Activated CD8-positive, alpha-beta memory T cell treated with anti-CD3 and anti-CD28 coated beads, Interleukin-2, amount 10 ng/mL, durations not matched to agents 7 days and 5 days (primary cell): ENCODE data around the gene ADAMTS16. TPM values are rescaled to one million over a fixed set of nuclear protein-coding genes. Genes with fewer than 3 reads are reported as not detected.

Experiments used
- ATAC-seq: fragments of 150-1000 bp; cut with Tn5 transposase; one replicate; pipeline ENCODE4 v1.10.0; 2021; ENCODE audit warnings: moderate library complexity
- CTCF ChIA-PET: fragments of 350-600 bp; sonication (Branson Sonifier 250); formaldehyde crosslinking; loops from one replicate; lab custom pipeline; 2021; ENCODE audit warnings: antibody characterized with exemption; lab: Charles Lee
- DNase-seq: peaks from one replicate; pipeline ENCODE4 v3.0.0-alpha.2; 2020
- H3K27ac Mint-ChIP-seq: one replicate; pipeline ENCODE4 v1.8.0; 2021; ENCODE audit warnings: mild to moderate bottlenecking, mixed read lengths
- H3K27me3 Mint-ChIP-seq: one replicate; pipeline ENCODE4 v1.8.0; 2021; ENCODE audit warnings: mixed read lengths
- H3K36me3 Mint-ChIP-seq: one replicate; pipeline ENCODE4 v1.8.0; 2021; ENCODE audit warnings: mild to moderate bottlenecking, mixed read lengths
- H3K4me1 Mint-ChIP-seq: one replicate; pipeline ENCODE4 v1.8.0; 2021; ENCODE audit warnings: mixed read lengths
- H3K4me3 Mint-ChIP-seq: one replicate; pipeline ENCODE4 v1.8.0; 2021; ENCODE audit warnings: mild to moderate bottlenecking, moderate library complexity, mixed read lengths
- H3K9me3 Mint-ChIP-seq: one replicate; pipeline ENCODE4 v1.8.0; 2022; ENCODE audit warnings: low read depth, mixed read lengths
- total RNA-seq, 2 experiments: library from RNA; stranded (reverse); gene quantifications; one replicate each; pipeline ENCODE4 v1.2.3, GENCODE V29; 2021

The ADAMTS16 gene
- total RNA-seq, 2 experiments from 2014 or later, result not detected

DNA sequence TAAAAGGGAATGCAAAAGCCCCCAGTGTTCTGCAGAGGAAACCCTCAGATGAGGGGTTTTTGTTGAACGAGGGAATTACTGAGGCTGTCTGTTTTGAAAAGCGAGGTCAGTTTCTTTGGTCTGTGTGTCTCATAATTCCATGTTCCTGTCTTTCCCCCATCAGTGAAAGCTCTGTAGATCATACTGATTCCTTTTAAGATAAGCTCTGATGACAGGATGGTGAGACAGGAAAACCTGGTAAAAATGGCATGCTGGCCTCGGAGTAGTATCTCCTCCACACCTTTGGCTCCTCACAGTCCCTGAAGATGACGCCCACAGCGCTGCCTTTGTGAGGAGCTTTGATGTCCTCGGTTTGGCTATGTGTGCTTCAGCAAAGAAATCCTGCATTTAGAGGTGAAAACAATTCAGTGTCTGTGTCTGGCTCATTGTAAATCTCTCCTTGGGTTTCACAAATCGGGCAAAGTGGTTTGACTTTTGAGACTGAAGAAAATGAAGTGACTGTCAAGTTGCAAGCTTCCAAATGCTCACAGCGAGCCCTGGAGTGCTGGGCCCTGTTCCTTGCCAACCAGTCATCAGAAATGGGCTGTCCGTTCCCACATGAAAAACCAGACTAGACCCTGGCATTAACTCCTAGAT is 157.4 kb downstream of the ADAMTS16 start:
- H3K4me3 Mint-ChIP-seq, result no peak overlapping the region
- ATAC-seq (no peak), DNase-seq (no peak)
- CTCF ChIA-PET, result no interaction called here
- peaks cover 9% of the 10 kb centered on the region for H3K9me3 Mint-ChIP-seq
- no peak overlapping the region for H3K27ac Mint-ChIP-seq
- no peaks in the 10 kb centered on the region for H3K36me3 Mint-ChIP-seq
- H3K4me1 Mint-ChIP-seq, result no peaks in the 10 kb centered on the region
- no peaks in the 10 kb centered on the region for H3K27me3 Mint-ChIP-seq

DNA sequence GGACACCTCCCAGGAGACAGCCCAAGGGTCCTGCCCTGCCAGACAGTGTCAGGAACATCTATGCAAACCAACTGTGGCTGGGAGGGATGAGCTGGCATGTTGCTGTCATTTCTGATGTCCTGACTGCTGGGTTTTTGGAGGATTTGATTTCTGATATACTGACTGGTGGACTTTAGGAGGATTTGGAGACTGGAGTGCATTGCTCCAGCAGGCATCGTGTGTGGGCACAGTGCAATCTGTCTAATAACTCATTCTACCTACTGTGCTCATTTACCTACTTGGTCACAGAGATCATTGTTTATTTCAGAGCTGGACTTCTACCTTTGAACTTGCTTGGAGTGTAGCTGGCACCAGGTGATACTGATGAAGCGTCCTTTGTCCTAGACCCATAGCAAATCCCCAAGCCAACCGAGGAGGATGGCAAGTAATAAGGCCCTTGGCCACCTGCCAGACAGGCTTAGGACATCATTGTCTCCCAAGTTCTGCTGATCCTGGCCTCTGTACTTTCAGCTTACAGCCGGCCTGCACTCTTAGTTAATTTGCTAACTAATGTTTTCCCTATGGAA is 158.0 kb downstream of the ADAMTS16 start:
- Mint-ChIP-seq H3K27me3 (no peaks in the 10 kb centered on the region), H3K27ac (no peak overlapping the region), H3K36me3 (no peaks in the 10 kb centered on the region), H3K4me3 (no peak overlapping the region), H3K9me3 (peaks cover 9% of the 10 kb centered on the region), H3K4me1 (no peaks in the 10 kb centered on the region)
- CTCF ChIA-PET, result interaction anchor here (0.5 kb wide), 1 partner anchor 137 kb away, joined by 3 read pairs; no protein-coding TSS in a partner anchor
- no peak for DNase-seq
- ATAC-seq, result no peak

DNA sequence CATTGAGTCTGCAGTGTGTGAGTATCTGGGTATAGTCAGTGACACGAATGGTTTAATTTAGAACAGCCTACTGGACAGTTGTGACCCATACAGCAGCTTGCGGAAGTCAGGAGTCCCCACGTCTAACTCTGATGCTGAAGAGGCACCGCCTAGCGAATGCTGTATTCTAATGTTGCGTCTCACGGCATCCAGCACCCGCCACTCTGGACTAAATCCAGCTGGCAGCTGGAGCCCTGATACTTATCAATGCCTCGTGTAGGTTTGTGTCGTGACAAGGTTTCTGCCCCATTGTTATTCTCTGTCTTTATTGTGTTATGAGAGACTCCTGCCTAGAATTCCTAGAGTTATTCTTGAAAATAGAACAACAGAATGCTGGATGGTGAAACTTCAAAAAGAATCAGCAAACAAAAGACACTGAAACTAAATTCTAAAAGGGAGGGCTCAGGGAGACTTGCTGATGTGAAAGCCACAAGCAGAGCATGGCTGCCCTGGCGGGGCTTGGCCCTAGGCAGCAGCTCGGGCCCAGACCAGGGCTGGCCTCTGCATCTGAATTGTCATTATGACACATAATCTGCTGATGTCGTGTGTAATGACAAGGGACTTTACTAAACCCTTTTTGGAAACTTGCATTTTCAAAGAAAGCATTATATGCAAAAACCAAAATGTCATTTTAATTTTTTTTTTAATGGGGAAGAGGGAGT is 158.9 kb downstream of the ADAMTS16 start:
- ATAC-seq (no peak), DNase-seq (no peak)
- CTCF ChIA-PET, result no interaction called here
- H3K27ac Mint-ChIP-seq, result no peak overlapping the region
- peaks cover 9% of the 10 kb centered on the region for H3K9me3 Mint-ChIP-seq
- no peaks in the 10 kb centered on the region for H3K27me3 Mint-ChIP-seq
- no peaks in the 10 kb centered on the region for H3K4me1 Mint-ChIP-seq
- H3K36me3 Mint-ChIP-seq, result no peaks in the 10 kb centered on the region
- no peak overlapping the region for H3K4me3 Mint-ChIP-seq

DNA sequence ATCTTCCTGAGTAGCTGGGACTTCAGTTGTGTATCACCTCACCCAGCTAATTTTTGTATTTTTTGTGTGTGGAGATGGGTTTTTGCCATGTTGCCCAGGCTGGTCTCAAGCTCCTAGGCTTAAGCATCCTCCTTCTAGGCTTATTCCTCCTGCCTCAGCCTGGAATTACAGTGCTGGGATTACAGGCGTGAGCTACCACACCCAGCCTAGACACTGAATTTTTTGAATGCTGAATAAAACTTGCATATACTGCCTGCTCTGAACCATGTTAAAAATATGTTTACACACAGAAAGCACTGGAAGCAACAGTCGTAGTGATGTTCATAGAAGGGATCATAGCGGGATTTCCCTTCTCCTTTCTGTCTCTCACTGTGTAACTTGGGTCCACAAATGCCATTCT is 161.0 kb downstream of the ADAMTS16 start:
- no peaks in the 10 kb centered on the region for H3K36me3 Mint-ChIP-seq

DNA sequence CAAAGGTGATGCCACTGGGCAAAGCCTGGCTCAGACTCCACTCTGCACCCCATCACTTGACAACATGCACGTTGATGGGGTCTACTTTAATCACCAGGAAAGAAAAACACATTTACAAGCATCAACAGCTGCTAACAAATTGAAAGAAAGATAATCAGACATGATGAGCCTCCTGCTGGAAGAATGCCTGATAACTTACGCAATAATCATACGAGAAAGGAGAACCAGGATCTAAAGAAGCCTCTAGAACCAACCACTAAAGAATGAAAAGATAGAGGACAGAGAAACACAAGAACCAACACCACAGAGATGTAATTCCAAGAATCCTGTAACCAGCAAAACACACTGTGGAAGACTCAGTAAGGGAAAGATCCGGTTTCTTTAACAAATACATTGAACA is 162.1 kb downstream of the ADAMTS16 start:
- Mint-ChIP-seq H3K27ac (no peak overlapping the region), H3K4me1 (no peaks in the 10 kb centered on the region), H3K9me3 (peaks cover 11% of the 10 kb centered on the region), H3K36me3 (no peaks in the 10 kb centered on the region), H3K4me3 (no peak overlapping the region), H3K27me3 (no peaks in the 10 kb centered on the region)
- no peak for DNase-seq
- CTCF ChIA-PET, result no interaction called here
- no peak for ATAC-seq

More for the DNA sequence above, 161.0 kb downstream of the ADAMTS16 start:
- DNase-seq (no peak), ATAC-seq (no peak)
- Mint-ChIP-seq H3K27me3 (no peaks in the 10 kb centered on the region), H3K4me3 (no peak overlapping the region), H3K9me3 (peaks cover 11% of the 10 kb centered on the region), H3K4me1 (no peaks in the 10 kb centered on the region), H3K27ac (no peak overlapping the region)
- CTCF ChIA-PET, result no interaction called here

DNA sequence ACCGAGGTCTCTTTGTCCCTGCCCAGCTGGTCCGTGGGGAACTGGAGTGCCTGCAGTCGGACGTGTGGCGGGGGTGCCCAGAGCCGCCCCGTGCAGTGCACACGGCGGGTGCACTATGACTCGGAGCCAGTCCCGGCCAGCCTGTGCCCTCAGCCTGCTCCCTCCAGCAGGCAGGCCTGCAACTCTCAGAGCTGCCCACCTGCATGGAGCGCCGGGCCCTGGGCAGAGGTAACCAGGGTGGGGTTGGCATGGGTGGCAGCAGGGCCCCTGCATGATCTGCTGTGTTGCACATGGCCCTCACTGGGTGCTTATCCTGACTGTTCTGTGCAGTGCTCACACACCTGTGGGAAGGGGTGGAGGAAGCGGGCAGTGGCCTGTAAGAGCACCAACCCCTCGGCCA is 163.1 kb downstream of the ADAMTS16 start:
- Mint-ChIP-seq H3K36me3 (no peaks in the 10 kb centered on the region), H3K27me3 (no peaks in the 10 kb centered on the region), H3K4me1 (no peaks in the 10 kb centered on the region), H3K4me3 (no peak overlapping the region), H3K9me3 (peaks cover 11% of the 10 kb centered on the region), H3K27ac (no peak overlapping the region)
- CTCF ChIA-PET, result no interaction called here
- no peak for DNase-seq
- no peak for ATAC-seq

DNA sequence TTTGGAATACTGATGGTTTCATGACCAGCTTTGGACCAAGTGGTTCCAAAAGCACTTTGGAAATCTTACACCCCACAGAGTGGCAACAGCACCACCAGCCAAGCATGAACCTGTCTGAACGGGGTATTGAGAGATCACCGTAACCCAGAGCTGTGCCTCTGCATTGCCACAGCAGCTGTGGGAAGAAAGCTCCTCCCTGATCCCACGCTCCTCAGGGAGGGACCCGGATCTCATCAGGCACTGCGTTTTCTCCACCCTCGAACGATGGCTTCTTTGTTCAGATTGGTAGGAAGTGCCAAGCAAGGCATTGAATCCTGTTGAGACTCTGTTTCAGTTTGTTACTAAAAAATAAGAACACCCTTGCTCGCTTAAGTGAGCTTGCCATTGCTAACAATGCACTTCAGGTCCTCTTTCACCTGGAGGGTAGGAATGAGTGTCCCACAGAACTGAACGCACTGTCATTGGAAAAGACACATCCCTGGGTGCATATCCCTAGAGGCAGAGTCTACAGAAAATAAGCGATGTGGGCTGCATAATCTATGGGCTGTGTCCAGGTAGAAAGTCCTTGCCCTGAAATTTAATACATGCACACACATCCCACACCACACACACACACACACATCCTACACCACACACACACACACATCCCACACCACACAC is 164.4 kb downstream of the ADAMTS16 start:
- Mint-ChIP-seq H3K27ac (no peak overlapping the region), H3K4me1 (no peaks in the 10 kb centered on the region), H3K27me3 (no peaks in the 10 kb centered on the region), H3K4me3 (no peak overlapping the region), H3K9me3 (peaks cover 11% of the 10 kb centered on the region), H3K36me3 (no peaks in the 10 kb centered on the region)
- no peak for ATAC-seq
- CTCF ChIA-PET, result no interaction called here
- no peak for DNase-seq

DNA sequence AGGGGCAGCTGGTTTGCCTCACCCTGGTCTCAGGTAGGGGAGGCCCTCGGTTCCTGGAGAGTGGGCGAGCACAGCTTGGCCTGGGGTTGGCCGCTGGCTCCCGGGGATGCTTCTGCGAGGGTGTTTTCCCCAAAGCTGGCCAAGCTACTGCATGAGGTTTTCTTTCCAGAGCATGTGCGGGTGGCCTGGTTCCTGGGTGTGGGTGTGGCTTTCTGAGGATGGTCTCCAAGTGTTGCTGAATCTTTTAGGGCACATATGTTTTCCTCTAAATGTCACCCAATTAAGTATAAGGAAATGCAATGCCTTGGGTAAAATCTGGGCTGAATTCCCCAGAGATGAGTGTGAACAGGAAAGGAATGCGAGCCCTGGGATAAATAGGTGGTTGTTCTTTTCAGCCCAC is 166.6 kb downstream of the ADAMTS16 start:
- DNase-seq (no peak), ATAC-seq (no peak)
- no peaks in the 10 kb centered on the region for H3K4me1 Mint-ChIP-seq
- CTCF ChIA-PET, result no interaction called here
- H3K27ac Mint-ChIP-seq, result no peak overlapping the region
- H3K36me3 Mint-ChIP-seq, result no peaks in the 10 kb centered on the region
- no peaks in the 10 kb centered on the region for H3K27me3 Mint-ChIP-seq
- peaks cover 8% of the 10 kb centered on the region for H3K9me3 Mint-ChIP-seq
- H3K4me3 Mint-ChIP-seq, result no peak overlapping the region

DNA sequence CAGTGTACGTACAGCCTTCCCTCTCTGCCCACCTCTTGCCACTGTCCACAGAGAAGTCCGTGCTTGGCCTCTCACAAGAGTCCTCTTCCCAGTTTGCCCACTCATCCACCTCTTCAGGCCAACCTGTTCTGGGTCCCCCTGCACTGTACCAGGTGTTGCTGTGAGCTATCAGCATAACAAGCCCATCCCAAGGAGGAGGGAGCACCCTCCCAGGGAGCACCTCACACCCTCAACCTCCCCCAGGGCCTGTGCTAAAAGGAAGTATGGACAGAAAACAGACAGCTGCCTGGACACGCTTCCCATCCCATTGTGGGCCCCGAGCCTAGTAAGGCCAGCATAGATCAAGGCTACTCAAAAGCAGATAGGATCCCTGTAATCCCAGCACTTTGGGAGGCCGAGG is 168.2 kb downstream of the ADAMTS16 start:
- no peak for DNase-seq
- Mint-ChIP-seq H3K36me3 (no peaks in the 10 kb centered on the region), H3K27ac (no peak overlapping the region), H3K4me1 (no peaks in the 10 kb centered on the region), H3K27me3 (no peaks in the 10 kb centered on the region), H3K4me3 (no peak overlapping the region), H3K9me3 (peaks cover 2% of the 10 kb centered on the region)
- ATAC-seq, result no peak
- CTCF ChIA-PET, result no interaction called here

DNA sequence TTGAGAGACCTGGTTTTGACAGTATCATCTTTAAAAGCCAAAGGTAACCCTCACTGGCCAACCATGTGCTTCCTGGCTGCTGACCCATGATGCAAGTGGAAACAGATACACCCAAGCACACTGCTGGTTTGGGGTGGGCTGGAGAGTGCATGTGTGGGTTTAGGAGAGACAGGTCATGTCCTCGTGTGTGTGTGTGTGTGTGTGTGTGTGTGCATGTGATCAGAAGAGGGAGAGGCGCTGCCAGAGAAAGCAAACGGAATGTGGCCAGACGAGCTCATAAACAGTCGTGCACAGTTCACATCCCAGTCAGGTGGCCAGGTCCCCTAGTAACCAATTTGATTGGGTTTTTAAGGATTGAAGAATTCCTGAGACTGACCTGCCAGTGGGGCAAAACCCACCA is 169.5 kb downstream of the ADAMTS16 start:
- Mint-ChIP-seq H3K4me1 (no peaks in the 10 kb centered on the region), H3K9me3 (peaks cover 2% of the 10 kb centered on the region), H3K36me3 (no peaks in the 10 kb centered on the region), H3K4me3 (no peak overlapping the region), H3K27me3 (no peaks in the 10 kb centered on the region), H3K27ac (no peak overlapping the region)
- CTCF ChIA-PET, result no interaction called here
- no peak for ATAC-seq
- DNase-seq, result no peak

DNA sequence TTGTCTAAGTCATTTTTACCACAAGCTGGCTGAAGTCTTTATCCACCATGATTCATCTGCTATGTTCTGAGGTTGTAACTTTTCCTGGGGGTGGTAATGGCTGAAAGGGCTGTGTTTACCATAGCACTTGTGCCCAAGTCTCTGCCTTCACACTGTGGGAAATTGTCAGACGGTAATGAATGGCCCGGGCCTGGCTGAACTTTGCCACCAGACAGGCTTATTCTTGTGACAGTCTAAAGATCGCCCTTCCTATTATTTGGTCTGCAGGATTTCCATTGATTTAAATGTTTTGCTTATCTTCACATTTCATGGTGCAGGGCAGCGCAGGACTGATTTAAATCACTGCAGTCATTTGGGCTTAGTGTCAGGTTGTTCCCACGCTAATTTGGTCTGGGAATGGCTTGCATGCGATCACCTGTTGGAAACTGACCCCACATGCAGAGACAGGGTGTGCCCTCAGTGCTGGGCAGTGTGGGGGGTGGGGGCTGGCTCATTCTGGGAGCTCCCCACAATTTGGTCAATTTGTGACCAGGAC is 173.0 kb downstream of the ADAMTS16 start:
- CTCF ChIA-PET, result no interaction called here
- no peaks in the 10 kb centered on the region for H3K27me3 Mint-ChIP-seq
- no peak for DNase-seq
- H3K9me3 Mint-ChIP-seq, result no peaks in the 10 kb centered on the region
- no peak overlapping the region for H3K27ac Mint-ChIP-seq
- no peak for ATAC-seq
- H3K4me3 Mint-ChIP-seq, result no peak overlapping the region
- H3K4me1 Mint-ChIP-seq, result no peaks in the 10 kb centered on the region
- H3K36me3 Mint-ChIP-seq, result no peaks in the 10 kb centered on the region

DNA sequence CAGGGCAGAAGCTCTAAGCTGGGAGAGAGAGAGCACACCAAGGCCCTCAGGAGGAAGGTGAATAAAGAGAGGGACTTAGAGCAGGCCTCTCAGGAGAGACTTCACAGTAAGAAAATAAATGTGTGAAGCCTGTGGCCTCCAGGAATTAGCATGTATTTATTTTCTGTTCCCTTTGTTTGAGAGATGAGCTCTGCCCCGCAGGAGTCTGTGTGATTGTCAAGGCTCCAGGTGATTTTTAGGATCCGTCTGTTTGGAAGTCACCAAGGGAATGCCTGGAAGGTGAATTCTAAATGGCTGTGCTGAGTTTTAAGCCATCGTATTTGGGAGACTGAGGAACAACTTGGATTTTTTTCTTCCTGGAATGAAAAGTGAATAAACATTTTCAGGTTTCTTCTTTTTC is 174.0 kb downstream of the ADAMTS16 start:
- CTCF ChIA-PET, result no interaction called here
- H3K9me3 Mint-ChIP-seq, result no peaks in the 10 kb centered on the region
- no peaks in the 10 kb centered on the region for H3K4me1 Mint-ChIP-seq
- no peaks in the 10 kb centered on the region for H3K36me3 Mint-ChIP-seq
- DNase-seq (no peak), ATAC-seq (no peak)
- H3K4me3 Mint-ChIP-seq, result no peak overlapping the region
- no peak overlapping the region for H3K27ac Mint-ChIP-seq
- no peaks in the 10 kb centered on the region for H3K27me3 Mint-ChIP-seq

DNA sequence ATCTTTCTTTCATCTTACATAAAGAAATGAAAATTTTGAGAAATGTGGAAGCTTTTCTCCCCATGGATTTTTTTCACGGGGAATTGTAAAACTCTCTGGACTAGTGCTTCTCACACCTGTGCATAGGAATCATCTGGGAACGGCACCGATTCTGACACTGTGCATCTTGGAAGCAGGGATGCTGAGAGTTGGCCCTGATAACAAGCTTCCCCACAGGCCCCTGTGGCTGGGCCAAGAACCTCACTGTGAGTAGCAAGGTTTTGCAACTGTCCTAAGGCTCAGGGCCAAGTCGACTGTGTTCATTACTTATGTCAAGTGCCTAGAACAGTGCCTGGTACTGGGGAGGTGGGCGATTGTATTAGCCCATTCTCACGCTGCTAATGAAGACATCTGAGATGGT is 174.5 kb downstream of the ADAMTS16 start:
- Mint-ChIP-seq H3K36me3 (no peaks in the 10 kb centered on the region), H3K27me3 (no peaks in the 10 kb centered on the region), H3K4me3 (no peak overlapping the region), H3K27ac (no peak overlapping the region), H3K9me3 (no peaks in the 10 kb centered on the region), H3K4me1 (no peaks in the 10 kb centered on the region)
- CTCF ChIA-PET, result no interaction called here
- no peak for DNase-seq
- ATAC-seq, result no peak
